ENCODE results near the gene MAP3K9. TPM values are rescaled to one million over a fixed set of nuclear protein-coding genes. Genes with fewer than 3 reads are reported as not detected.

The MAP3K9 gene
- total RNA-seq, 2 experiments from 2014 or later: 4.2 to 6.4 TPM

- no peak overlapping the region for H3K4me3 ChIP-seq (ENCODE audit: low read depth, low read length, poor library complexity, severe bottlenecking)
- BruUV-seq (replicated peaks): no TSS peak
- H4K20me1 ChIP-seq (ENCODE audit: insufficient read depth, low read length): no peaks in the 10 kb centered on the region
- no peak overlapping the region for H3K27ac ChIP-seq (ENCODE audit: low read depth, low read length, poor library complexity, severe bottlenecking)
- no peaks in the 10 kb centered on the region for H3K36me3 ChIP-seq (ENCODE audit: insufficient read depth, low read length)
- H3K9me3 ChIP-seq (ENCODE audit: low read length): no peaks in the 10 kb centered on the region
- H3K4me1 ChIP-seq (ENCODE audit: insufficient read depth, low read length, poor library complexity, severe bottlenecking): peaks cover 7% of the 10 kb centered on the region
- DNase-seq (ENCODE audit: low spot score): no peak
- TF ChIP-seq EZH2phosphoT487 (IDR thresholded peaks at IDR 0.05; ENCODE audit: borderline replicate concordance, low read depth, low read length): no peak
- TF ChIP-seq CTCF (conservative IDR thresholded peaks at IDR 0.05; ENCODE audit: low read length): no peak
- H3K9me2 ChIP-seq (ENCODE audit: insufficient read depth, low read length): no peaks in the 10 kb centered on the region
- no peak overlapping the region for H2AFZ ChIP-seq (ENCODE audit: low read length)
- H3K79me2 ChIP-seq (ENCODE audit: insufficient read depth, low read depth, low read length): no peaks in the 10 kb centered on the region
- H3K4me2 ChIP-seq (ENCODE audit: low read length): no peak overlapping the region
- ChIA-PET POLR2A (no interaction called here), CTCF (ENCODE audit: unreplicated experiment) (no interaction called here)
- intact Hi-C loops (cut with micrococcal nuclease; ENCODE audit: unreplicated experiment): loop anchor here (10.0 kb wide), 1 partner anchor 1188 kb away; the partner anchor contains the start of gene SUSD6
Measured at GRCh38 chr14:70802379-70802778, 6.9 kb downstream of the MAP3K9 start.

- BruUV-seq (replicated peaks): no TSS peak
- Histone ChIP-seq H3K27ac (ENCODE audit: low read depth, low read length, poor library complexity, severe bottlenecking) (no peak overlapping the region), H3K36me3 (ENCODE audit: insufficient read depth, low read length) (no peaks in the 10 kb centered on the region), H3K79me2 (ENCODE audit: insufficient read depth, low read depth, low read length) (no peaks in the 10 kb centered on the region), H2AFZ (ENCODE audit: low read length) (no peak overlapping the region), H4K20me1 (ENCODE audit: insufficient read depth, low read length) (no peaks in the 10 kb centered on the region), H3K9me3 (ENCODE audit: low read length) (no peaks in the 10 kb centered on the region), H3K4me3 (ENCODE audit: low read depth, low read length, poor library complexity, severe bottlenecking) (no peak overlapping the region), H3K9me2 (ENCODE audit: insufficient read depth, low read length) (no peaks in the 10 kb centered on the region), H3K4me2 (ENCODE audit: low read length) (no peak overlapping the region), H3K4me1 (ENCODE audit: insufficient read depth, low read length, poor library complexity, severe bottlenecking) (peaks cover 7% of the 10 kb centered on the region)
- intact Hi-C loops (cut with micrococcal nuclease; ENCODE audit: unreplicated experiment): loop anchor here (10.0 kb wide), 1 partner anchor 1187 kb away; the partner anchor contains the start of gene SUSD6
- DNase-seq (ENCODE audit: low spot score): no peak
- POLR2A ChIA-PET: no interaction called here
- CTCF ChIA-PET (ENCODE audit: unreplicated experiment): no interaction called here
- TF ChIP-seq CTCF (conservative IDR thresholded peaks at IDR 0.05; ENCODE audit: low read length): no peak
- TF ChIP-seq EZH2phosphoT487 (IDR thresholded peaks at IDR 0.05; ENCODE audit: borderline replicate concordance, low read depth, low read length): no peak
Measured at GRCh38 chr14:70801836-70802235, 7.5 kb downstream of the MAP3K9 start.

- no peak for TF ChIP-seq EZH2phosphoT487 (IDR thresholded peaks at IDR 0.05; ENCODE audit: borderline replicate concordance, low read depth, low read length)
- no peak for TF ChIP-seq CTCF (conservative IDR thresholded peaks at IDR 0.05; ENCODE audit: low read length)
- intact Hi-C loops (cut with micrococcal nuclease; ENCODE audit: unreplicated experiment): no loop called here
- H3K4me2 ChIP-seq (ENCODE audit: low read length): no peak overlapping the region
- no peak overlapping the region for H2AFZ ChIP-seq (ENCODE audit: low read length)
- DNase-seq (ENCODE audit: low spot score): no peak
- no peak overlapping the region for H3K27ac ChIP-seq (ENCODE audit: low read depth, low read length, poor library complexity, severe bottlenecking)
- no peak overlapping the region for H3K4me3 ChIP-seq (ENCODE audit: low read depth, low read length, poor library complexity, severe bottlenecking)
- CTCF ChIA-PET (ENCODE audit: unreplicated experiment): no interaction called here
- H3K4me1 ChIP-seq (ENCODE audit: insufficient read depth, low read length, poor library complexity, severe bottlenecking): no peaks in the 10 kb centered on the region
- BruUV-seq (replicated peaks): no TSS peak
- H3K9me3 ChIP-seq (ENCODE audit: low read length): no peaks in the 10 kb centered on the region
- H3K36me3 ChIP-seq (ENCODE audit: insufficient read depth, low read length): no peaks in the 10 kb centered on the region
- H4K20me1 ChIP-seq (ENCODE audit: insufficient read depth, low read length): no peaks in the 10 kb centered on the region
- H3K79me2 ChIP-seq (ENCODE audit: insufficient read depth, low read depth, low read length): no peaks in the 10 kb centered on the region
- no peaks in the 10 kb centered on the region for H3K9me2 ChIP-seq (ENCODE audit: insufficient read depth, low read length)
- POLR2A ChIA-PET: no interaction called here
Measured at GRCh38 chr14:70796551-70796950, 12.8 kb downstream of the MAP3K9 start.

Measured in OCI-LY7 (cell line).